Measurements from ENCODE around the gene TMEM219. TPM values are rescaled to one million over a fixed set of nuclear protein-coding genes. Genes with fewer than 3 reads are reported as not detected.

The TMEM219 gene
- total and polyA plus RNA-seq, 9 of the 15 experiments (the other 6 are each of a cell fraction or from before 2014, with no cell fraction given) = 35.3 to 62.8 (median 55.5) TPM

GRCh38 chr16:29973384-29974246 lies 11.7 kb downstream of the TMEM219 start, which contains the start of gene TAOK2 (continued):
- TF ChIP-seq ETV6 (IDR thresholded peaks at IDR 0.05; ENCODE audit: borderline replicate concordance in 1 of 2, low read depth in 2 of 2, low read length in 1 of 2) (no peak), ETV6 (CRISPR knock-in tag; IDR thresholded peaks at IDR 0.05; ENCODE audit: borderline replicate concordance) (no peak), ZNF561 (CRISPR knock-in tag; conservative IDR thresholded peaks at IDR 0.05) (no peak), TRIM24 (IDR thresholded peaks at IDR 0.05) (no peak), PTTG1 (tag; IDR thresholded peaks at IDR 0.05; ENCODE audit: low read depth) (no peak), HBP1 (CRISPR knock-in tag; IDR thresholded peaks at IDR 0.05) (peak; percentile 84; the same call in 1 of the 2 replicates), DMBX1 (CRISPR knock-in tag; IDR thresholded peaks at IDR 0.05; ENCODE audit: borderline replicate concordance) (no peak; the same call in 1 of the 2 replicates), ZNF592 (IDR thresholded peaks at IDR 0.05) (peak; percentile 96), ZNF695 (CRISPR knock-in tag; IDR thresholded peaks at IDR 0.05) (no peak), THRAP3 (IDR thresholded peaks at IDR 0.05; ENCODE audit: borderline replicate concordance) (no peak), NBN (IDR thresholded peaks at IDR 0.05; ENCODE audit: low read depth) (0 out of 2 replicates have a peak, but pooled peaks have one; percentile 17), ASH1L (IDR thresholded peaks at IDR 0.05; ENCODE audit: borderline replicate concordance, low read depth, partially characterized antibody) (no peak), ARID1B (IDR thresholded peaks at IDR 0.05) (no peak), TARDBP (IDR thresholded peaks at IDR 0.05) (no peak), SREBF2 (CRISPR knock-in tag; IDR thresholded peaks at IDR 0.05) (no peak), HMG20A (CRISPR knock-in tag; conservative IDR thresholded peaks at IDR 0.05) (no peak), CBX1 (IDR thresholded peaks at IDR 0.05; ENCODE audit: low read depth) (no peak; the same call in 1 of the 2 replicates)
- TF ChIP-seq, protein P1, sequence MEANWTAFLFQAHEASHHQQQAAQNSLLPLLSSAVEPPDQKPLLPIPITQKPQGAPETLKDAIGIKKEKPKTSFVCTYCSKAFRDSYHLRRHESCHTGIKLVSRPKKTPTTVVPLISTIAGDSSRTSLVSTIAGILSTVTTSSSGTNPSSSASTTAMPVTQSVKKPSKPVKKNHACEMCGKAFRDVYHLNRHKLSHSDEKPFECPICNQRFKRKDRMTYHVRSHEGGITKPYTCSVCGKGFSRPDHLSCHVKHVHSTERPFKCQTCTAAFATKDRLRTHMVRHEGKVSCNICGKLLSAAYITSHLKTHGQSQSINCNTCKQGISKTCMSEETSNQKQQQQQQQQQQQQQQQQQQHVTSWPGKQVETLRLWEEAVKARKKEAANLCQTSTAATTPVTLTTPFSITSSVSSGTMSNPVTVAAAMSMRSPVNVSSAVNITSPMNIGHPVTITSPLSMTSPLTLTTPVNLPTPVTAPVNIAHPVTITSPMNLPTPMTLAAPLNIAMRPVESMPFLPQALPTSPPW (CRISPR knock-in tag; IDR thresholded peaks at IDR 0.05) = peak; percentile 94
- TF ChIP-seq, protein P2, sequence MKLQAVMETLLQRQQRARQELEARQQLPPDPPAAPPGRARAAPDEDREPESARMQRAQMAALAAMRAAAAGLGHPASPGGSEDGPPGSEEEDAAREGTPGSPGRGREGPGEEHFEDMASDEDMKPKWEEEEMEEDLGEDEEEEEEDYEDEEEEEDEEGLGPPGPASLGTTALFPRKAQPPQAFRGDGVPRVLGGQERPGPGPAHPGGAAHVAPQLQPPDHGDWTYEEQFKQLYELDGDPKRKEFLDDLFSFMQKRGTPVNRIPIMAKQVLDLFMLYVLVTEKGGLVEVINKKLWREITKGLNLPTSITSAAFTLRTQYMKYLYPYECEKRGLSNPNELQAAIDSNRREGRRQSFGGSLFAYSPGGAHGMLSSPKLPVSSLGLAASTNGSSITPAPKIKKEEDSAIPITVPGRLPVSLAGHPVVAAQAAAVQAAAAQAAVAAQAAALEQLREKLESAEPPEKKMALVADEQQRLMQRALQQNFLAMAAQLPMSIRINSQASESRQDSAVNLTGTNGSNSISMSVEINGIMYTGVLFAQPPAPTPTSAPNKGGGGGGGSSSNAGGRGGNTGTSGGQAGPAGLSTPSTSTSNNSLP (IDR thresholded peaks at IDR 0.05; ENCODE audit: borderline replicate concordance, low read depth, low read length) = no peak
